GM19193 (cell line): ENCODE measurements around the gene FCN1.

Experiments used
- POLR2A ChIP-seq: IDR thresholded peaks from 4 replicates; pipeline ENCODE4 v1.6.1; 2011; ENCODE audit not compliant: insufficient read depth, insufficient read length; ENCODE audit errors: extremely low read depth

FCN1 gene

DNA sequence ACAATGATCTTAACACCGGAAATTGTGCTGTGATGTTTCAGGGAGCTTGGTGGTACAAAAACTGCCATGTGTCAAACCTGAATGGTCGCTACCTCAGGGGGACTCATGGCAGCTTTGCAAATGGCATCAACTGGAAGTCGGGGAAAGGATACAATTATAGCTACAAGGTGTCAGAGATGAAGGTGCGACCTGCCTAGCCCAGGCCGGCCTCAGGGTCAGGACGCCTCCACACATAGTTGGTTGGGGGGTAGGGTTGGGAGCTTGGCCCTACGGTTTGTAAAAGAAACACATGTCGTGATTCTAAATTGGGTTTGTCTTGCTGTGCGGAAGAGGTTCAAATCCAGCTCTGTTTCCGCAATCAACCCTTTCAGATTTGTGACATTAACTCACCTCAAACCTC, 30.5 kb downstream of the FCN1 start:
- no peak for TF ChIP-seq POLR2A

DNA sequence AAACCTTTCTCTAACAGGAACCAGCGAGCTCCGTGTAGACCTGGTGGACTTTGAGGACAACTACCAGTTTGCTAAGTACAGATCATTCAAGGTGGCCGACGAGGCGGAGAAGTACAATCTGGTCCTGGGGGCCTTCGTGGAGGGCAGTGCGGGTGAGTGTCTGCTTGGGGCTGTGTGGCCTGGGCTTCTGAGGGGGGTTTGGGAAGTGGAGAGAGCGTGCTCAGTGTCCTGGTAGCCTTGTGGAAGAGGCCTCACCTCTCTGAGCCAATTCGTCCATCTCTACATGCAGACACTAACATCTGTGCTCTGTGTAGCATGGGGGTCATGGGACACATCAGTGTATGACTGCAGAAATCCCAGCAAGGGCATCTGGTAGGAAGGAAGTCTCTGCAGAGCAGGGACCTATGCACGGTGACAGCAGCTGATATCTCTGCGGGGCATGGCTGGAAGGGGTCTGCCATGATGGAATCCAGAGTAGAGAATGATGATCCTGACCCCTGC, 31.2 kb downstream of the FCN1 start:
- no peak for TF ChIP-seq POLR2A

- TF ChIP-seq POLR2A: no peak
Measured at GRCh38 chr9:134885679-134886412, 31.9 kb downstream of the FCN1 start.

GRCh38 chr9:134885001-134885678, 32.6 kb downstream of the FCN1 start:
- no peak for TF ChIP-seq POLR2A

DNA sequence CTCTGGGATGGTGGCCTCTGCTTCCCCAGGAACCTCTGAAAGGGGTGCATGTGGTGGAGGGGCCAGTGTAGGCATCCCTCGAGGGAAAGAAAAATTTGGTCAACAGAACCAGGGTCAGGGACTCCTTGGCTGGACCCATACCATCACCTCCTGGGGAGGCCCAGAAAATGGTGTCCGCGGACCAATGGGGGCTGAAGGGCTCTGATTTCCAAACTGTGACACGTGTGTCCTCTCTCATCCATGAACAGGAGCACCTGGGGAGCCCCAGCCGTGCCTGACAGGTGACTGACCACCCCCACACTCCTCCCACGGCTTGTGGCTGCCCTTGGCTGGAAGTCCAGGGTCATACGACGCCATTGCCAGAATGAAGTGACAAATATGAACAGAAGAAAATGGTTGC, 33.2 kb downstream of the FCN1 start:
- no peak for TF ChIP-seq POLR2A

GRCh38 chr9:134883040-134883782, 34.5 kb downstream of the FCN1 start:
- no peak for TF ChIP-seq POLR2A

- TF ChIP-seq POLR2A: no peak
Measured at GRCh38 chr9:134882204-134882785, 35.4 kb downstream of the FCN1 start.

DNA sequence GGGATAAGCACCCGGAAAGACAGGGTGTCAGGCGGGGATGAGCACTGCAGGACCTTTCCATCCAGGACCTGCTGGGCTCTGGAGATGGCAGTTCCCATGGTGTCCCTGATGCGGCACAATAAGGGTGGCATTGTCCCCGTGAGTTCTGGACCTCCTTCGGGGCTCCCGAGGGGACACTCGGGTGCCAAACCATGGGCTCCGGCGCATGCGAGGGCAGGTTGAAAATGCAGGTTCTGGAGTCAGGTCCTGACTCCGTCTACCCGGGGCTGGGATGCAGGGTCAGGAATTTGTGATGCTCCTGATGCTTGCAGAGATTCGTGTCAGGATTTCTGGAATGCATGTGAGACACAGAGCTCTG, 36.4 kb downstream of the FCN1 start:
- no peak for TF ChIP-seq POLR2A

GRCh38 chr9:134880484-134881312, 37.0 kb downstream of the FCN1 start, which contains the start of gene FCN2:
Gene FCN2, plus strand, starts transcription at chr9:134880810. Its CDS starts 12 bp downstream, at chr9:134880822.
- no peak for TF ChIP-seq POLR2A

GRCh38 chr9:134879664-134880483, 37.8 kb downstream of the FCN1 start:
- no peak for TF ChIP-seq POLR2A

GRCh38 chr9:134877541-134877940, 40.2 kb downstream of the FCN1 start:
- TF ChIP-seq POLR2A: no peak

- no peak for TF ChIP-seq POLR2A
Measured at GRCh38 chr9:134875371-134875770, 42.3 kb downstream of the FCN1 start.

GRCh38 chr9:134872482-134873231, 45.1 kb downstream of the FCN1 start:
- no peak for TF ChIP-seq POLR2A

DNA sequence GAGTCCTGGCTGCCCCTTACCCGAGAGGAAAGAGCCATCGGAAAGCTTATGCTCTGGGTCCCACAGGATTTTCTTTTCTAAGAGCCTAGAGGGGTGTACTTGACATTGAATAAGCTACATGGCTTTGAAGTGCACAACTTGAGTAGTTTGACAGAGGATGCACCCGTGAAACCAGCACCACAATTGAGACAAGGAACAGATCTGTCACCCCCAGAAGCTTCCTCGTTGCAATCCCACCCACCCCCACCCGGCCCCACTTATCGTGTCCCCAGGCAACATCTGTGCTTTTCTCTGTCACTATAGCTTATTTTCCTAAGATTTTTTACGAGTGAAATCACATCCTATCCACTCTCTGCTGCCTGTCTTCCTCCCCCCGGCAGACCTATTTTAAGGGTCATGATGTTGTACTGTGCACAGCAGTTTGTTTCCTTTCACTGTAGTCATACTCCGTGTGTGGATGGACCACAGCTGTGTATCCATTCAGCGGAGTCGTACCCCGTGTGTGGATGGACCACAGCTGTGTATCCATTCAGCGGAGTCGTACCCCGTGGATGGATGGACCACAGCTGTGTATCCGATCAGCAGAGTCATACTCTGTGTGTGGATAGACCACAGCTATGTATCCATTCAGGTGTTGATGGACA, 45.9 kb downstream of the FCN1 start:
- TF ChIP-seq POLR2A: no peak
